Measurements from ENCODE around the gene FAM53C.
"Not testable (repeated sequence)": the region's sequence is repeated elsewhere in the genome, so short reads cannot be mapped to it uniquely, and the experiment has no call there.

FAM53C gene

GRCh38 chr5:138337685-138338410, at the start of gene FAM53C:
FAM53C (plus strand) TSS chr5:138338266; CDS start chr5:138341336, 3,070 bp downstream.
- DNase-seq: peak; percentile 62 to 77

DNA sequence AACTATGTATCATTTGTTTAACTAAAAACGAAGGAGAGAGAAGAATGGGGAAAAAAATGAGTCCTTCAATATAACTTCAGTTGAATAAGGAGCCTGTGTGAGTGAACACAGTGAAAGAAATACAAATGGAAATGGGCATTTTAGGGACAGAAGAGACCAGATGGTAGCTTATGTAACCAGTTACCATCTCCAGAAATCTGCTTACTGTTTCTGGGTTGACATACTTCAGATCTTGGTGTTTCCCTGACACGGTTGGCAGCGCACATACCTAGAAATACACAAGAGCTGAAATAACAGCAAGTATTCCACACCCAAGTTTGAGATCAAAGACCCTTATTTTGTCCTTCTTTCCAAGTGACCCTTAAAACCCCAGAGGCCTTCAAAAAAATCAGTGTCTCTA, 48.8 kb upstream of the FAM53C start:
- DNase-seq: peak; percentile 27 to 84

DNA sequence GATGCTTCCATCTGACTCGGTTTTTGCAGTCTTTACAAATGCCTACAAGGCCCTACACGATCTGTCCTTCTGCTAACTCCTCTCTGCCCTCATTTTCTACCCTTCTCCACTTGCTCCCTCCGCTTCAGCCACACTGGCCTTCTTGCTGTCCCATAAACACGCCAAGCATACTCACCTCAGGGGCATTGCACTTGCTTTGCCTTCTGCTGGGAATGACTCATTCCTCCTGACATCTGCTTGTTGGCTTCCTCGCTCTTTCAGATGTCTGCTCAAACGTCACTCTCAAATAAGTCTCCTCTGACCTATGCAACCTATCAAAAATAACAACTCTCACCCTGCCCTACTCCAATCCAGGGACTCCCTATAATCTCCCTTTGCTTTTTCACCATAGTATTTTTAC, 34.7 kb upstream of the FAM53C start:
- DNase-seq: no peak

DNA sequence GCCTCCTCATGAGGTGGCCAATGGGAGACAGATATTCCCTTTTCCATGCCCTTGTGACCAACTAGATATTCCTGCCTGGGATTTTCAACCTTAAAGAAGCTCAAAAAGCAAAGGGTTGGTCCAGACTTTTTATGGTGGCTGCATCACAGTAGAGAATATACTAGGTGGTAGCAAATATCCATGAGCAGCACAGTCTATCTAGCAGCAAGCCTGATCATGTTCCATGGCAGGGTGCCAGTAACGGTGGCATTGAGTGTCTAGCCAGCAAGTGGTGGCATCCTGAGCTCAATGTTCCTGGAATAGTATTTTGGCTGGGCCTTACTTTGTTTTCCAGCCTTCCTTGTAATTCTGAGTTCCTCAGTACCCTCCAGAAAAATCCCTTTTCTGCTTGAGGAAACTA, 32.3 kb upstream of the FAM53C start:
- peak; percentile 16 to 59 for DNase-seq

DNA sequence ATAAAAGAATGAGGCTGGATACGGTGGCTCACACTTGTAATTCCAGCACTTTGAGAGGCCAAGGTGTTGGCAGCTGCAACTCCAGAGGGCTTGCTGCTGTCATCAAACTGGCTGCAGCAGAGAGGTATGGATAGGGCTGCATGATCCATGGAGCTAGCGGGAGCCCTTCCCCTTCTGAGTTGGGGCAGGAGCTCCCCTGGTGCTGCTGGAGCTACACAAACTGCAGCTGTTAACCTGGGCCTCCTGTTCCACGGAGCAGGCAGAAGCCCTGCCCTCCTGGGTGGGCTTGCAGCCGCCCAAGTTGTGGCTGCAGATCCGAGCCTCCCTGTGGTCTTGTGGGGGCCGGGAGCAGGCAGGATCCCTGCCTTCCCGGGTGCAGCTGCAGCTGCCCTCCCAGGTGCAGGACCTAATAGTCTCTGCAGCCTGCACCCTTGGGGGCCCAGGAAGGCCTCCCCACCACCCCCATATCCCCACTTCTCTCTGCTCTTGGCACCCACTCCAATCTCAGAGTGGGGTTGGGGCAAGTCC, 22.3 kb upstream of the FAM53C start:
- DNase-seq: no peak

GRCh38 chr5:138316355-138316754, 21.7 kb upstream of the FAM53C start:
- no peak for DNase-seq

DNA sequence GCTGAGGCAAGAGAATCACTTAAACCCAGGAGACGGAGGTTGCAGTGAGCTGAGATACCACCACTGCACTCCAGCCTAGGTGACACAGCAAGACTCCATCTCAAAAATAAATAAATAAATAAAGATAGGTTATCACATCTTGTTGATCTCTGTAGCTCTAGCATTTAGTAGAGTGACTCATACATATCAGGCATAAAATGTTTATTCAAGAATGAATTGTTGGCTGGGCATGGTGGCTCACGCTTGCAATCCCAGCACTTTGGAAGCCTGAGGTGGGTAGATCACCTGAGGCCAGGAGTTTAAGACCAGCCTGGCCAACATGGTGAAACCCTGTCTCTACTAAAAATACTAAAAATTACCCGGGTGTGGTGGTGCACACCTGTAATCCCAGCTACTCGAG, 19.9 kb upstream of the FAM53C start:
- DNase-seq: not testable (repeated sequence)

DNA sequence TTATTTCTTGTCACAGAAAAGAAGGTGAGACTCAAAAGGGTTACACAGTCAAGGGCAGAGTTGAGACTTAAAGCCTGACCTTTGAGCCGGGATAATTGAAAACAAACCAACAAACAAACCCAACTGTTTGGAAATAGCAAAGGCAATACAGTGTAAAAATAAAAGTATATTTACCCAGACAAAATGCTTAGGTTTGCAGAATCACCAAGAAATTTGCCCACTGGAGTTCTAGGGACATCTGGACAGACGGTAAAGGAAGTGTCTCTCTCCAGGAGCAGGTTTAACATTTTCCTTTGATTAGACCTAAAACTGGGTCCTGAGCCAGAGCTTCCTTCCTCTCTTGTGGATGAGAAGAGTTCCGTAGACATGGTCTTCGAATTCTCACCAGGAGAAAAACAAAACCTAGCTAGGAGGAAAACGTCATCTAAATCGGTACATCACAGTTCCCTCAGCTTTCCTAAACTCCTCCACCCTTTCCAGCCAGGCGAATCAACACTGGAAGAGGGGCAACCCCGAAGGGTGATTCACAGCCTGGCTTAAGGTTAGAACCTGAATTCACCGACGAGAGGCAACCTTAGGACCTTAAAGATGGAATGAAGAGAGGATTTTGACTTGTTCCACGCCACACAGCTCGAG, 7.1 kb upstream of the FAM53C start:
- DNase-seq: no peak

GRCh38 chr5:138331449-138332368, 6.4 kb upstream of the FAM53C start, which contains the start of gene CDC25C:
CDC25C (minus strand) TSS chr5:138331804; CDS start chr5:138331180, 624 bp downstream.
- DNase-seq: peak; percentile 96 to 99

DNA sequence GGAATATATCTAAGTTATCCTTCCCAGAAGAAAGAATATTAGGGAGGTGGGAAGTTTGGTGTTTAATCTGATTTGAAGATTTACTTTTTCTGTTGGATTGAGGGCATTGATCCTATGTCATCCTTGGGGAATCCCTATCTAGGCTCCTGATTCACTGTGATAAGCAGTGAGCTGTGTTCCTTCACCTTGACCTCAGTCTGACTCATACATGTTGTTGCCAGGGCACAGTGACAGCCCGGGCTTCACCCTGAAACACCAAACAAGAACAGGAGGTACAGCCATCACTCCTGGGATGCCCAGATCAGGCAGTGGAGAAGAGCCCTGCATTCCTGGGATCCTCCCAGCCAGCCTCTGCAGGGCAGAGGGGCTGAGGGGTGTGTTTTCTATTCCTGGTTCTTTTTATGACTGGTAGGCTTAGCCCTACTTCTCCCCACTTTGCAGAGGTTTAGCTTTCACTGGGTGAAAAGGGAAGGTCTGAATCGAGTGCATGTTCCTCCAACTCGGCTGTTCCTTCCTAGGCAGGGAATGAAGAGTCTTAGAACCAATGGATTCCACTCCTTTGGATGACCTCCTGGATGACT, 3.1 kb upstream of the FAM53C start:
- no peak for DNase-seq

GRCh38 chr5:138336952-138337684, 948 bp upstream of the FAM53C start:
- DNase-seq: peak in 1 of 2 experiments; percentile 77

DNA sequence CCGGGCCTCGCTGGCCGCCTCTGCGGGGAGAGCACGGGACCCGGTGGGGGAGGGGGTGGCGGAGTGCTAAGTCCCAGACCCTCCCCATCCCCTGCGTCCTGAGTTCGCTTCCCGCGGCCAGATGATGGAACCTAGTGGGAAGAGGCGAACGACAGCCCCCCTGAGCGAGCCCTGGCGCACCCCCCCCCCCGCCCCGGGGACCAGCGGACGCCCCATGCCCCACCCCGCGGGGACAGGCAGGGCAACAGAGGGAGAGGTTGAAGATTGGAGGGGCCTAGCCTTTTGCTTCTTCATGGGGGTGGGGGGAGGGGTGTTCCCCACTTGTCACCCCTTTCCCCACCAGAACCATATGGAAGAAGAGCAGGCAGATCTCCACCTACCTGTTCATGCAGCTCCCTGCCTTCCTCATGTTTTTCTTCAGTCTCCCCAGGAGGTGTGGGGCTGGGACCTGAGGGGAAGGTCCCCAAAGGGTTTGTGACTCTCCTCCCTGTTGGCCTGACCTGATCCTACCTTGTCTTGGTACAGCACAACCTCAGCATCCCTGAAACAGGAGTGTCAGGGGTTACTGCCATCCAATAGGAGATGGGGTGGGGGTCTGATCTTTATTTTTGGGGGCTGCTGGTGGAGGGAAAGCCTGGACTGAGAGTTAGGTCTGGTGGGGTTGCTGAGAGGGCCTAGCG, 485 bp downstream of the FAM53C start:
- no peak for DNase-seq

GRCh38 chr5:138339091-138339456, 1.0 kb downstream of the FAM53C start:
- DNase-seq: no peak

DNA sequence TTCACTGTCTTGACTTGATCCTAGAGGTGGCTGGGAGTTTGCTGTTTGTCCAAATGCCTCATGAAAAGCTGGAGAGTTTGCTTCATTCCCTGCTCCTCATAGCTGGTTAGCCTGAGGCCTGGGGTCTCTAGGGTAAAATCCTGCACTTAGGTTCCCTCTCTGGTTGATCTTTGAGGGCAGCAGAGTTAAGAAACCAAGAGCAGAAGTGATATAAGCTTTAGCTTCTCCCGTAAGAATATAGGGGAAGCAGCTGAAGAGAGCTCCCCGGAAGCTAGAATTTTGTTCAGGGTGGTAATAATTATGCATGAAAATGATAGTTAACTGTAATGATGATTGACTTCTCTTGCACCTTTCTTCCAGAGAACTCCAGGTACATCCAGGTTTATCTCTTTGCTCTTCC, 1.4 kb downstream of the FAM53C start:
- no peak for DNase-seq

DNA sequence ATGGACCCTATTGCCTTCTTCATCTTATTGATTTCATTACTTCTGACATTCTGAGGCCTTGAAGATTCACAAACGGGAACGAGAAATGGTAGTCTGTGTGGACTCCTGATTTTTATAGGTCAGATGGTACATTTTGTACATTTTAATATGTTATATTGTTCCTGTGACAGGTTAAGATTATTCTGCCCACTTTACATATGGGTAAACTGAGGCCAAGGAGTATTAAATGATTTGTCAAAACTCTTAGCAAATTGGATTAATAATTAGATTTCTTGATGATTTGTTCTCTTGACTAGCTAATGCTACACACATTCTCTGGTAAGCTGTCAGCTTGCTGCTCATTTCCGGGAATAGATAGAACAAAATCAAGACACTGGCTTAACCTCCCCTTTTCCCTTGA, 1.9 kb downstream of the FAM53C start:
- DNase-seq: no peak

- DNase-seq: no peak
Measured at GRCh38 chr5:138344887-138345622, 7.0 kb downstream of the FAM53C start.

- no peak for DNase-seq
Measured at GRCh38 chr5:138346889-138347288, 8.8 kb downstream of the FAM53C start.

GRCh38 chr5:138349852-138350562, 11.9 kb downstream of the FAM53C start:
- DNase-seq: no peak

GRCh38 chr5:138350563-138350890, 12.5 kb downstream of the FAM53C start:
- DNase-seq: no peak

- DNase-seq: no peak
Measured at GRCh38 chr5:138351056-138351455, 13.0 kb downstream of the FAM53C start.

All from cerebellar nuclear complex (tissue), 1 donor.